Muscle of leg (tissue), 11 donors: Measurements from ENCODE around the gene EPAS1. TPM values are rescaled to one million over a fixed set of nuclear protein-coding genes. Genes with fewer than 3 reads are reported as not detected.

Source experiments
- DNase-seq: peaks from one replicate; pipeline ENCODE4 v3.0.0; 2013
- H3K27ac ChIP-seq: one replicate; pipeline ENCODE4 v1.5.1; 2013; ENCODE audit warnings: mild to moderate bottlenecking, low read length, control low read depth
- H3K27me3 ChIP-seq: one replicate; pipeline ENCODE4 v1.6.1; 2013; ENCODE audit warnings: low read length; ENCODE audit not compliant: control insufficient read depth, insufficient read depth
- H3K36me3 ChIP-seq: one replicate; pipeline ENCODE4 v1.6.1; 2013; ENCODE audit warnings: low read length; ENCODE audit not compliant: control insufficient read depth, insufficient read depth
- H3K4me1 ChIP-seq: one replicate; pipeline ENCODE4 v1.6.1; 2013; ENCODE audit warnings: low read length; ENCODE audit not compliant: control insufficient read depth, insufficient read depth
- H3K4me3 ChIP-seq: one replicate; pipeline ENCODE4 v1.5.1; 2013; ENCODE audit warnings: low read length, control low read depth
- H3K9me3 ChIP-seq: replicated peaks from 2 replicates; pipeline ENCODE4 v1.6.1; 2013; ENCODE audit warnings: low read depth, low read length; ENCODE audit not compliant: control insufficient read depth
- WGBS: methylation state at CpG from one replicate; pipeline ENCODE4 v1.1.5; 2013; ENCODE audit warnings: missing lambda C conversion rate; ENCODE audit not compliant: insufficient coverage; 5-methylcytosine and 5-hydroxymethylcytosine counted together
- polyA plus RNA-seq, 8 donors: library from polyadenylated mRNA; unstranded; fragments of 120-200 nt; gene quantifications; one replicate each; pipeline versions ENCODE4 v1.2.1 to v1.2.3, GENCODE V29; 2013; ENCODE audit warnings: inconsistent platforms in 1 of 8, low replicate concordance in 1 of 8; ENCODE audit not compliant: insufficient read length in 8 of 8, insufficient read depth in 1 of 8
- total RNA-seq: library from RNA; stranded (reverse); fragments of 120-200 nt; gene quantifications from one replicate; pipeline ENCODE4 v1.2.4, GENCODE V29; 2013

EPAS1 gene
- total and polyA plus RNA-seq, 9 donors = 13.3 to 43.1 (median 34.7) TPM

DNA sequence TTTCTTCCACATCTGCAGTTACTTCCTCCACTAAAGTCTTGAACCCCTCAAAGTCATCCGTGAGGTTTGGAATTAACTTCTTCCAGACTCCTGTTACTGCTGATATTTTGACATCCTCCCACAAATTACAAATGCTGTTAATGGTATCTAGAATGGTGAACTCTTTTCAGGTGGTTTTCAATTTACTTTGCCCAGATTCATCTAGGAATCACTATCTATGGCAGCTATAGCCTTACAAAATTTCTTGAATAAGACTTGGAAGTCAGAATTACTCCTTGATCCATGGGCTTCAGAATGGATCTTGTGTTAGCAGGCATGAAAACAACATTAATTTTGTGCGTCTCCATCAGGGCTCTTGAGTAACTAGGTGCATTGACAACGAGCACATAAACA lies 19.9 kb downstream of the EPAS1 start:
- Histone ChIP-seq H3K27ac (no peak overlapping the region), H3K4me3 (no peak overlapping the region), H3K4me1 (peaks cover 9% of the 10 kb centered on the region), H3K36me3 (no peaks in the 10 kb centered on the region), H3K9me3 (no peaks in the 10 kb centered on the region), H3K27me3 (no peaks in the 10 kb centered on the region)
- WGBS = no CpG with 5 or more reads among the region's 3 CpGs
- no peak for DNase-seq

GRCh38 chr2:46318579-46319460 lies 21.6 kb downstream of the EPAS1 start:
- no peak for DNase-seq
- no CpG with 5 or more reads among the region's 3 CpGs for WGBS
- no peak overlapping the region for H3K4me3 ChIP-seq
- H3K27me3 ChIP-seq = no peaks in the 10 kb centered on the region
- no peak overlapping the region for H3K27ac ChIP-seq
- peaks cover 9% of the 10 kb centered on the region for H3K4me1 ChIP-seq
- H3K9me3 ChIP-seq = no peaks in the 10 kb centered on the region
- H3K36me3 ChIP-seq = no peaks in the 10 kb centered on the region

- WGBS = 60% methylated on average over 1 of the region's 5 CpGs
- Histone ChIP-seq H3K27me3 (no peaks in the 10 kb centered on the region), H3K9me3 (no peaks in the 10 kb centered on the region), H3K4me3 (no peak overlapping the region), H3K27ac (no peak overlapping the region), H3K4me1 (peaks cover 8% of the 10 kb centered on the region), H3K36me3 (no peaks in the 10 kb centered on the region)
- no peak for DNase-seq
These were observed 22.5 kb downstream of the EPAS1 start for GRCh38 chr2:46319711-46320110.

DNA sequence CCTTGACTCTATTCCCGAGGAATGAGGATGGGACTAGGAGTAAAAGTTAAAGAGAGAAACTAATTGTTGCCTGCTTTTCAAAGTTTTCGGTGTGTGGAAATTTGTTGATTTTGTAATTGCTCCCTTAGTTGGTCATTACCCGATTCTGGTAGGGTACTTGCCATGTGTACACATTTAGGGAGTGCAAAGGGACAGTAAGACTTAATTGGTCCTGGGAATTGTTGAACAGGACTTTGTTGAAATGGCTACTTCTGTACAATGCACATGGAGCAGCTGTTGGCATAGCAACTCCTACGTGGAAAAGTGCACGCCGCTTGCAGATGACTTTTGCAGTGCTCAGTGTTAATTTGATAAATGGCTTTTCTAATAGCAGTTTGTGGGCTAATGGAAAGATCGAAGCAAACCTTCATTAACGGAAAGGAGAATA lies 22.9 kb downstream of the EPAS1 start:
- no peaks in the 10 kb centered on the region for H3K36me3 ChIP-seq
- 60% methylated on average over 2 of the region's 8 CpGs for WGBS
- H3K27ac ChIP-seq = no peak overlapping the region
- H3K4me1 ChIP-seq = peaks cover 7% of the 10 kb centered on the region
- no peaks in the 10 kb centered on the region for H3K27me3 ChIP-seq
- DNase-seq = peak; percentile 33
- H3K4me3 ChIP-seq = no peak overlapping the region
- no peaks in the 10 kb centered on the region for H3K9me3 ChIP-seq

DNA sequence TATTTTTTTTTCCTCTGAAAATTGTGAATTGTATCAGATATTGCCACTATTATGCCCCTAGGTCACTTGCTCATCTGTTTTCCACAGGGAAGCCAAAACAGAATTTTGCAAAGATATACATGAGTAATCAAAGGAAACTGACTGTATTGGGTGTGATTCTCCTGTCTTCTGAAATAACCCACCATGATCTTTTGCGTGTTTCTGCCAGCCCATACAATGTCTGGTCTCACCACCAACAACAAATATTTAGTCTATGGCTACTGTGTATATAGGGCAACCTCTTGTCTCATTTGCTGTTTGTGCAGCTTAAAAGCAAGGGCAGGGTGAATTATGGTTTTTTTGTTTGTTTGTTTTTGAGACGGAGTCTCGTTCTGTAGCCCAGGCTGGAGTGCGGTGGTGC lies 26.5 kb downstream of the EPAS1 start:
- no peak overlapping the region for H3K27ac ChIP-seq
- WGBS = no CpG with 5 or more reads among the region's 4 CpGs

DNA sequence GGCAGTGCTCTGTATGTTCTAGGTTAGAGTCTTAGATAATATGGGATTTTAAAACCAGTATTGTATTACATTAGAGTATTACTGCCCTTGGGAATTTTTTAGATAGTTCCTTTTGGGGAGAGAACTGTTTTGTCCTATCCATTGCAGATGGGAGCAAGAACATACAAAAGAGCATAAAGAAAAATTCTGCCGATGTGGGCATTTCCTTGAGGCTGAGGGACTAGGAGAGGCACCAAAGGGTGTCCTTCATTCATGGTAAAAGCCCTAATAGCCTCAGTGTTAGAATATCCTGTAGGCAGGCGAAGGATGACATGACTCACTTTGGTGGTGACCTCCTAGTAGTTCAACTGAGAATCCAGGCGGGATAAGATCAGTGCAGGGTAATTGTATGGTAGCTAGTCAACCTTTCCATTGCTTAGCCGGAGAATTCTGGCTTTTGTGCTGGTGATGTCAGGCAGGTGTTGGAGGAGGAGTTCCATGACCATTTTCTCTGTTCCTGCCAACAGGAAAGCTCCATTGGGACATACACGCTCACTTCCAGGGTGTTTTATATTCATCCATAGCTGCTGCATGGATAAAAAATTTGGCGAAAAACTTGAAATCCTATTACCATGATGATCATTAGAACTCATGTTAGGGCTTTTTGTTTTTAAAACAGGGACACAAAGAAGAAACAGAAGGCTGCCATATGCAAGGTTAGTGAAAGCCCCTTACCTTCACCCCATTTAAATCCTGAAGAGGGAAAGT lies 28.1 kb downstream of the EPAS1 start:
- Histone ChIP-seq H3K27ac (no peak overlapping the region), H3K36me3 (peaks cover 2% of the 10 kb centered on the region), H3K4me3 (no peak overlapping the region), H3K27me3 (no peaks in the 10 kb centered on the region), H3K9me3 (no peaks in the 10 kb centered on the region), H3K4me1 (peaks cover 11% of the 10 kb centered on the region)
- DNase-seq = no peak
- WGBS = 95% methylated on average over 3 of the region's 6 CpGs

More for the DNA sequence above, 26.5 kb downstream of the EPAS1 start:
- no peaks in the 10 kb centered on the region for H3K27me3 ChIP-seq
- no peaks in the 10 kb centered on the region for H3K9me3 ChIP-seq
- no peak overlapping the region for H3K4me3 ChIP-seq
- no peak for DNase-seq
- peaks cover 7% of the 10 kb centered on the region for H3K4me1 ChIP-seq
- peaks cover 2% of the 10 kb centered on the region for H3K36me3 ChIP-seq

- H3K9me3 ChIP-seq = no peaks in the 10 kb centered on the region
- H3K27ac ChIP-seq = no peak overlapping the region
- 83% methylated on average over 5 of the region's 8 CpGs for whole genome bisulfite sequencing
- DNase-seq = no peak
- no peaks in the 10 kb centered on the region for H3K27me3 ChIP-seq
- peaks cover 2% of the 10 kb centered on the region for H3K36me3 ChIP-seq
- H3K4me1 ChIP-seq = peaks cover 15% of the 10 kb centered on the region
- no peak overlapping the region for H3K4me3 ChIP-seq
These were observed 29.2 kb downstream of the EPAS1 start for GRCh38 chr2:46326231-46326980.

GRCh38 chr2:46327627-46328026 lies 30.4 kb downstream of the EPAS1 start:
- Histone ChIP-seq H3K27me3 (no peaks in the 10 kb centered on the region), H3K4me3 (no peak overlapping the region), H3K9me3 (no peaks in the 10 kb centered on the region), H3K27ac (no peak overlapping the region), H3K4me1 (peaks cover 26% of the 10 kb centered on the region), H3K36me3 (peaks cover 2% of the 10 kb centered on the region)
- WGBS = 100% methylated on average over 3 of the region's 4 CpGs
- DNase-seq = no peak

DNA sequence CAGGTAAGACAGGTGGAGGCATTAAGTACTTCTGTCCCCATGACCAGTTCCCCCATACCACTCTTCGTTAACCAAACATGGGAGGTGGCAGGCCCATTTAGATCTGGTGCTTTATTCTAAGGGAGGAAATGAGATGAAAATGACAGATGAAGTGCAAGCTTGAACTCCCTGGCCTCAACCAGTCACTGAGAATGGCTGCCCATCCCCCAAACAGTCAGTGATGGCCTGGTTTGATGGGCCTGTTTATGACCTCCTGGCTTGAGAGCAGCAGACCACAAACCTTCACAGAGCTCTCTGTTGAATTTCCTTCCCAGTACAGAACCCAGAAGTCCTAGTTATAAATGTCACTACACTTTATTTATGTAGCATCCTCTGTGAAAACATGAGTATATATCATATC lies 31.1 kb downstream of the EPAS1 start:
- no peaks in the 10 kb centered on the region for H3K9me3 ChIP-seq
- peaks cover 2% of the 10 kb centered on the region for H3K36me3 ChIP-seq
- no peaks in the 10 kb centered on the region for H3K27me3 ChIP-seq
- H3K27ac ChIP-seq = no peak overlapping the region
- no peak overlapping the region for H3K4me3 ChIP-seq
- H3K4me1 ChIP-seq = peaks cover 32% of the 10 kb centered on the region
- WGBS = no CpG with 5 or more reads among the region's 1 CpG
- DNase-seq = no peak

GRCh38 chr2:46328829-46329228 lies 31.6 kb downstream of the EPAS1 start:
- whole genome bisulfite sequencing = 100% methylated on average over 1 of the region's 1 CpG
- H3K27ac ChIP-seq = no peak overlapping the region
- H3K4me1 ChIP-seq = peaks cover 38% of the 10 kb centered on the region

More at GRCh38 chr2:46328829-46329228, 31.6 kb downstream of the EPAS1 start:
- Histone ChIP-seq H3K4me3 (no peak overlapping the region), H3K36me3 (peaks cover 2% of the 10 kb centered on the region), H3K27me3 (no peaks in the 10 kb centered on the region), H3K9me3 (no peaks in the 10 kb centered on the region)
- DNase-seq = no peak
